Spleen (tissue), 11 donors: ENCODE measurements around the gene ANKS1B. TPM values are rescaled to one million over a fixed set of nuclear protein-coding genes. Genes with fewer than 3 reads are reported as not detected.

ENCODE experiments used
- DNase-seq: peaks from one replicate; pipeline ENCODE4 v3.0.0-alpha.2; 2020
- H3K27ac ChIP-seq, 8 donors: fragments of 200-600 bp; sonication (generic) in 7 of 8; 1 replicate in 4 of 8; 2 replicates in 4 of 8; pipeline versions ENCODE4 v1.5.0 to v1.8.0; 2016 to 2021; ENCODE audit warnings: inconsistent platforms in 4 of 8, mild to moderate bottlenecking in 4 of 8, moderate library complexity in 1 of 8
- H3K27me3 ChIP-seq, 7 donors: fragments of 200-600 bp; sonication (generic) in 6 of 7; replicated peaks in 1 of 7; 1 replicate in 4 of 7; 2 replicates in 3 of 7; pipeline versions ENCODE4 v1.5.0 to v1.8.0; 2016 to 2021; ENCODE audit warnings: inconsistent platforms in 3 of 7, mild to moderate bottlenecking in 1 of 7
- H3K36me3 ChIP-seq, 6 donors: fragments of 200-600 bp; sonication (generic) in 5 of 6; 1 replicate in 4 of 6; 2 replicates in 2 of 6; pipeline versions ENCODE4 v1.5.0 to v1.8.0; 2016 to 2021; ENCODE audit warnings: inconsistent platforms in 2 of 6
- H3K4me1 ChIP-seq, 6 donors: fragments of 200-600 bp; sonication (generic) in 5 of 6; 1 replicate in 3 of 6; 2 replicates in 3 of 6; pipeline versions ENCODE4 v1.5.0 to v1.8.0; 2016 to 2021; ENCODE audit warnings: inconsistent platforms in 3 of 6
- H3K4me3 ChIP-seq, 8 donors: fragments of 200-600 bp; sonication (generic) in 7 of 8; 1 replicate in 4 of 8; 2 replicates in 4 of 8; pipeline versions ENCODE4 v1.5.0 to v1.8.0; 2016 to 2021; ENCODE audit warnings: inconsistent platforms in 4 of 8, mild to moderate bottlenecking in 4 of 8, moderate library complexity in 2 of 8
- H3K9me3 ChIP-seq, 8 donors: fragments of 200-600 bp; sonication (generic) in 7 of 8; 1 replicate in 4 of 8; 2 replicates in 4 of 8; pipeline versions ENCODE4 v1.5.0 to v1.8.0; 2016 to 2021; ENCODE audit warnings: inconsistent platforms in 4 of 8
- POLR2A ChIP-seq, 3 donors: fragments of 450-650 bp; IDR thresholded peaks; one replicate each; pipeline ENCODE4 v1.5.1; 2017; ENCODE audit warnings: antibody characterized with exemption in 3 of 3, mild to moderate bottlenecking in 1 of 3
- POLR2AphosphoS5 ChIP-seq, 3 donors: sonication (generic); formaldehyde crosslinking; IDR thresholded peaks; one replicate each; pipeline ENCODE4 v1.5.1; 2017; ENCODE audit warnings: antibody characterized with exemption in 3 of 3
- WGBS, 5 donors: extraction: QIAGEN DNeasy Blood & Tissue Kit in 3 of 5; methylation state at CpG; one replicate each; pipeline versions ENCODE4 v1.1.5 to v1.1.7; 2013 to 2018; 5-methylcytosine and 5-hydroxymethylcytosine counted together
- intact Hi-C: fragments of 100-400 bp; cut with DNase I; formaldehyde crosslinking; loops from one replicate; pipeline ENCODE4 v1.15.0; 2023; ENCODE audit warnings: low total_unique reads
- polyA plus RNA-seq, 3 donors: library from polyadenylated mRNA; stranded (reverse); fragments of 200-250 nt; gene quantifications; one replicate each; pipeline ENCODE4 v1.2.1, GENCODE V29; 2013
- total RNA-seq, 7 donors: library from RNA; depleted of rRNA in 3 of 7; stranded (reverse); fragments of >200 nt in 3 of 7; fragmentation: NEBNext Ultra II Directional in 4 of 7; extraction: Animal tissue kit (Norgen Biotek cat#: 25700) in 4 of 7; gene quantifications; one replicate each; pipeline versions ENCODE4 v1.1.0 to v1.2.1, GENCODE V29; 2016 to 2021
- TF ChIP-seq, protein P1 (sequence below), 11 experiments: fragments of 200-600 bp in 7 of 11; fragments of 450-650 bp in 4 of 11; sonication (generic) in 4 of 11; IDR thresholded peaks in 8 of 11; conservative IDR thresholded peaks in 3 of 11; 1 replicate in 7 of 11; 2 replicates in 4 of 11; pipeline versions ENCODE4 v1.4.0 to v1.8.0; 2016 to 2021; ENCODE audit warnings: antibody characterized with exemption in 11 of 11, inconsistent platforms in 4 of 11, mild to moderate bottlenecking in 1 of 11
- donor health status: healthy with polysubstance abuse.
- donor health status: DM: no; HTN: no; CAD: no; lungs with moderate emphysema.
- donor health status: DM: no; HTN: no; CAD: no.
- donor health status: Bipolar disorder and iron deficiency.
- donor health status: healthy.
- donor health status: DM: no; HTN: no; CAD: no.
- donor health status: DM: yes; HTN: yes; CAD: no.

The ANKS1B gene
- total and polyA plus RNA-seq, 10 donors, result 0.21 to 8.0 (median 4.2) TPM

DNA sequence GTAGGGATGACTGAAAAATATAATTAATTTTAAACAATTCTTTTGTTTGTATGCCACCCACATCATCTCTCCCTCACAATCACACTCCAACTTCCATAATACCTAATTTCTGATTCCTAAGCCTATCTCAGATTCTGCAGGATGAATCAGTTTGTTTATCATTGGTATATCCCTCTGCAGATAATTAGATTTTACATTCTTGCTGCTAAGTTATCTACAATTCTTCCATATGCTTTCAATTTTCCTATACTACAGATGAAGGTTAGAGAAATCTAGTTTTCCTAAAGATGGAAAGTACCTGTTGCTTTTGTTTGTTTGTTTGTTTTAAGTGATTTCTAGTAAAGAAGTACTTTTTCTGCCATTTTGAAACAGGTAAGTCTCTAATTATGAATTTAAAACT is 105.3 kb downstream of the ANKS1B start:
- no peaks in the 10 kb centered on the region for H3K36me3 ChIP-seq
- no peak overlapping the region for H3K27ac ChIP-seq
- TF ChIP-seq, protein P1, sequence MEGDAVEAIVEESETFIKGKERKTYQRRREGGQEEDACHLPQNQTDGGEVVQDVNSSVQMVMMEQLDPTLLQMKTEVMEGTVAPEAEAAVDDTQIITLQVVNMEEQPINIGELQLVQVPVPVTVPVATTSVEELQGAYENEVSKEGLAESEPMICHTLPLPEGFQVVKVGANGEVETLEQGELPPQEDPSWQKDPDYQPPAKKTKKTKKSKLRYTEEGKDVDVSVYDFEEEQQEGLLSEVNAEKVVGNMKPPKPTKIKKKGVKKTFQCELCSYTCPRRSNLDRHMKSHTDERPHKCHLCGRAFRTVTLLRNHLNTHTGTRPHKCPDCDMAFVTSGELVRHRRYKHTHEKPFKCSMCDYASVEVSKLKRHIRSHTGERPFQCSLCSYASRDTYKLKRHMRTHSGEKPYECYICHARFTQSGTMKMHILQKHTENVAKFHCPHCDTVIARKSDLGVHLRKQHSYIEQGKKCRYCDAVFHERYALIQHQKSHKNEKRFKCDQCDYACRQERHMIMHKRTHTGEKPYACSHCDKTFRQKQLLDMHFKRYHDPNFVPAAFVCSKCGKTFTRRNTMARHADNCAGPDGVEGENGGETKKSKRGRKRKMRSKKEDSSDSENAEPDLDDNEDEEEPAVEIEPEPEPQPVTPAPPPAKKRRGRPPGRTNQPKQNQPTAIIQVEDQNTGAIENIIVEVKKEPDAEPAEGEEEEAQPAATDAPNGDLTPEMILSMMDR (IDR thresholded peaks at IDR 0.05 in 8 of 11, conservative IDR thresholded peaks at IDR 0.05 in 3 of 11), result no peak
- TF ChIP-seq POLR2A (IDR thresholded peaks at IDR 0.05), result no peak
- no peak for TF ChIP-seq POLR2AphosphoS5 (IDR thresholded peaks at IDR 0.05)
- no peak overlapping the region for H3K4me3 ChIP-seq
- H3K4me1 ChIP-seq, result no peaks in the 10 kb centered on the region
- H3K27me3 ChIP-seq, result no peaks in the 10 kb centered on the region
- intact Hi-C loops, result no loop called here
- H3K9me3 ChIP-seq, result no peaks in the 10 kb centered on the region
- no peak for DNase-seq

DNA sequence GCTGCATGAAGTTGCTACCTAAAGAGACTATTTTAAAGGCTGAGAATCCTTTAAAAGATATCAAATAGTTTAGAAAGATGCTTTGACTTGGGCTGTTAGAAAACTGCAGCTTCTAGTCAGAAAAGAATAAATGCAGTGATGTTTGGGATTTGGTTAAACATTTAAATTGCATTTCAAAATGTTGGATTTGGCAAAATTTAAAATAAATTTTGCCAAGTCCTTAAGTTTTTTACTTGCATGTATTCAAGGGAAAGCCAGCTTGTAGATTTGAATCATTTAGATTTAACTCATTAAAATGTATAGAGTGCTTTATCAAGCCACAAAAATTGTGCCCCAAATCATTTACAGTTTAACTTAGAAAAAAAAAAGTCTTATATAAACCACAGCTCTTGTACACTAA is 109.7 kb downstream of the ANKS1B start:
- intact Hi-C loops, result no loop called here
- no peaks in the 10 kb centered on the region for H3K27me3 ChIP-seq
- TF ChIP-seq, protein P1 (IDR thresholded peaks at IDR 0.05 in 8 of 11, conservative IDR thresholded peaks at IDR 0.05 in 3 of 11), result no peak
- no peak for TF ChIP-seq POLR2A (IDR thresholded peaks at IDR 0.05)
- TF ChIP-seq POLR2AphosphoS5 (IDR thresholded peaks at IDR 0.05), result no peak
- H3K4me1 ChIP-seq, result no peaks in the 10 kb centered on the region
- H3K27ac ChIP-seq, result no peak overlapping the region
- no peak for DNase-seq
- H3K9me3 ChIP-seq, result peaks cover 0 to 6% (median 1%) of the 10 kb centered on the region in 8 donors
- no peaks in the 10 kb centered on the region for H3K36me3 ChIP-seq
- no peak overlapping the region for H3K4me3 ChIP-seq

DNA sequence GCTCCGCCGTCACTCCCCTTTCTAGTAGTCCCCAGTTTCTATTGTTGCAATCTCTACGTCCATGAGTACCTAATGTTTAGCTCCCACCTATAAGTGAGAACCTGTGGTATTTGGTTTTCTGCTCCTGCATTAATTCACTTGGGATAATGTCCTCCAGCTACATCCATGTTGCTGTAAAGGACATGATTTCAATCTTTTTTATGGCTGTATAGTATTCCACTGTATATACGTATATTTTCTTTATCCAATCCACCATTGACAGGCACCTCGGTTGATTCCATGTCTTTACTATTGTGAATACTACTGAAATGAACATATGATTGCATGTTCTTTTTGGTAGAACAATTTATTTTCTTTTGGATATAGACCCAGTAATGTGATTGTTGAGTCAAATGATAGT is 114.7 kb downstream of the ANKS1B start:
- intact Hi-C loops, result no loop called here
- TF ChIP-seq POLR2AphosphoS5 (IDR thresholded peaks at IDR 0.05), result no peak
- TF ChIP-seq, protein P1 (IDR thresholded peaks at IDR 0.05 in 8 of 11, conservative IDR thresholded peaks at IDR 0.05 in 3 of 11), result no peak

DNA sequence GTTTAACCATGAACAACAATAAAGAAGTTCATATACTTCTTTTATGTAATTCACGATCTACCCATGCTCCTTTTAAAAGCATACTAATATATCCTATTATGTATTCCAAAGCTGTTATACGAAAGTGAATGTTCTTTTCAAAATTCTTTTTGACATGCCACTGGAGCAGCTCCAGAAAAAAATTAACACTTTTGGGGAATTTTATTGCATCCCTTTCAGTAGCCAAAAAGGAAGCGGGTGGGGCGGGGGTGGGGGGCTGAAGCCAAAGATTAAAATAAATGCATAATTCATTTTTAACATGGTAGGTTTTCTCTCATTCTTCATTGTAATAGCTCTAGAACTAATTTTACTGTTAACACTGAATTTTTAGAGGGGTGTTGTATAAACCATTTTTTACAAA is 123.0 kb downstream of the ANKS1B start:
- Histone ChIP-seq H3K27ac (no peak overlapping the region), H3K4me1 (no peaks in the 10 kb centered on the region), H3K36me3 (no peaks in the 10 kb centered on the region), H3K9me3 (no peaks in the 10 kb centered on the region), H3K27me3 (no peaks in the 10 kb centered on the region), H3K4me3 (no peak overlapping the region)
- TF ChIP-seq POLR2AphosphoS5 (IDR thresholded peaks at IDR 0.05) (no peak), POLR2A (IDR thresholded peaks at IDR 0.05) (no peak)
- TF ChIP-seq, protein P1 (IDR thresholded peaks at IDR 0.05 in 8 of 11, conservative IDR thresholded peaks at IDR 0.05 in 3 of 11), result no peak
- DNase-seq, result no peak
- WGBS, 5 donors, result 71 to 85% (median 82%) methylated on average over 4 of the region's 4 CpGs
- intact Hi-C loops, result no loop called here

More for the DNA sequence above, 114.7 kb downstream of the ANKS1B start:
- no peaks in the 10 kb centered on the region for H3K4me1 ChIP-seq
- H3K36me3 ChIP-seq, result no peaks in the 10 kb centered on the region
- peaks cover 0 to 11% (median 3%) of the 10 kb centered on the region in 8 donors for H3K9me3 ChIP-seq
- H3K27me3 ChIP-seq, result no peaks in the 10 kb centered on the region
- no peak for DNase-seq
- no peak overlapping the region for H3K4me3 ChIP-seq
- 92 to 95% (median 92%) methylated on average over 5 of the region's 5 CpGs for WGBS, 5 donors
- H3K27ac ChIP-seq, result no peak overlapping the region
